ENCODE measurements around the gene LRRC3B. TPM values are rescaled to one million over a fixed set of nuclear protein-coding genes. Genes with fewer than 3 reads are reported as not detected.

The LRRC3B gene
- polyA plus RNA-seq, 1 donor from 2014 or later = 56.4 TPM

- TF ChIP-seq SMC3 (conservative IDR thresholded peaks at IDR 0.05; ENCODE audit: poor library complexity) = no peak
- no peak for TF ChIP-seq EZH2 (IDR thresholded peaks at IDR 0.05; ENCODE audit: borderline replicate concordance, insufficient read depth, low read length, poor library complexity, severe bottlenecking)
- peak; percentile 20 for TF ChIP-seq RAD21 (conservative IDR thresholded peaks at IDR 0.05)
- TF ChIP-seq REST (IDR thresholded peaks at IDR 0.05; ENCODE audit: borderline replicate concordance) = no peak
- peak overlapping the region; percentile 80 for H3K9ac ChIP-seq (ENCODE audit: low read length)
- peaks cover 20% of the 10 kb centered on the region for H3K27me3 ChIP-seq (ENCODE audit: insufficient read depth, low read depth, low read length)
Measured at GRCh38 chr3:26624209-26624765, 1.7 kb downstream of the LRRC3B start.

GRCh38 chr3:26625187-26625586, 2.6 kb downstream of the LRRC3B start:
- Histone ChIP-seq H3K4me2 (ENCODE audit: low read length) (no peak overlapping the region), H3K9me3 (ENCODE audit: low read length) (no peaks in the 10 kb centered on the region), H4K20me1 (ENCODE audit: insufficient read depth) (no peaks in the 10 kb centered on the region), H3K4me3 (ENCODE audit: low read length) (peak overlapping the region; percentile 80), H3K27me3 (ENCODE audit: insufficient read depth, low read depth, low read length) (peaks cover 20% of the 10 kb centered on the region), H3K9ac (ENCODE audit: low read length) (peak overlapping the region; percentile 80), H3K27ac (ENCODE audit: low read length) (no peak overlapping the region), H3K9me2 (ENCODE audit: insufficient read depth, low read length) (no peaks in the 10 kb centered on the region), H3F3A (ENCODE audit: insufficient read depth, low read length, poor library complexity, severe bottlenecking) (no peaks in the 10 kb centered on the region), H2AFZ (ENCODE audit: low read depth, low read length) (no peak overlapping the region), H3K79me2 (replicated peaks; ENCODE audit: insufficient read depth, low read length) (no peaks in the 10 kb centered on the region), H3K36me3 (ENCODE audit: insufficient read depth, low read length) (peaks cover 3% of the 10 kb centered on the region)
- TF ChIP-seq RAD21 (conservative IDR thresholded peaks at IDR 0.05) (no peak), EZH2 (IDR thresholded peaks at IDR 0.05; ENCODE audit: borderline replicate concordance, insufficient read depth, low read length, poor library complexity, severe bottlenecking) (no peak), SMC3 (conservative IDR thresholded peaks at IDR 0.05; ENCODE audit: poor library complexity) (no peak), CTCF (IDR thresholded peaks at IDR 0.05; ENCODE audit: poor library complexity, severe bottlenecking) (no peak), EP300 (conservative IDR thresholded peaks at IDR 0.05; ENCODE audit: poor library complexity, severe bottlenecking) (no peak)

More at GRCh38 chr3:26624209-26624765, 1.7 kb downstream of the LRRC3B start:
- H3K4me2 ChIP-seq (ENCODE audit: low read length) = peak overlapping the region; percentile 56
- peak overlapping the region; percentile 55 for H3K27ac ChIP-seq (ENCODE audit: low read length)
- H3K36me3 ChIP-seq (ENCODE audit: insufficient read depth, low read length) = peaks cover 3% of the 10 kb centered on the region
- H3K9me2 ChIP-seq (ENCODE audit: insufficient read depth, low read length) = no peaks in the 10 kb centered on the region
- H3K9me3 ChIP-seq (ENCODE audit: low read length) = no peaks in the 10 kb centered on the region
- H2AFZ ChIP-seq (ENCODE audit: low read depth, low read length) = no peak overlapping the region
- no peaks in the 10 kb centered on the region for H4K20me1 ChIP-seq (ENCODE audit: insufficient read depth)
- H3K4me3 ChIP-seq (ENCODE audit: low read length) = peak overlapping the region; percentile 80
- no peaks in the 10 kb centered on the region for H3K79me2 ChIP-seq (replicated peaks; ENCODE audit: insufficient read depth, low read length)
- H3F3A ChIP-seq (ENCODE audit: insufficient read depth, low read length, poor library complexity, severe bottlenecking) = no peaks in the 10 kb centered on the region

GRCh38 chr3:26627080-26627479, 4.5 kb downstream of the LRRC3B start:
- Histone ChIP-seq H3K79me2 (replicated peaks; ENCODE audit: insufficient read depth, low read length) (no peaks in the 10 kb centered on the region), H3F3A (ENCODE audit: insufficient read depth, low read length, poor library complexity, severe bottlenecking) (no peaks in the 10 kb centered on the region), H3K27me3 (ENCODE audit: insufficient read depth, low read depth, low read length) (peaks cover 14% of the 10 kb centered on the region), H4K20me1 (ENCODE audit: insufficient read depth) (no peaks in the 10 kb centered on the region), H3K36me3 (ENCODE audit: insufficient read depth, low read length) (peaks cover 3% of the 10 kb centered on the region), H3K4me3 (ENCODE audit: low read length) (peak overlapping the region; percentile 80), H3K9me2 (ENCODE audit: insufficient read depth, low read length) (no peaks in the 10 kb centered on the region), H3K9ac (ENCODE audit: low read length) (no peak overlapping the region), H3K27ac (ENCODE audit: low read length) (no peak overlapping the region), H3K4me2 (ENCODE audit: low read length) (no peak overlapping the region), H2AFZ (ENCODE audit: low read depth, low read length) (no peak overlapping the region), H3K9me3 (ENCODE audit: low read length) (no peaks in the 10 kb centered on the region)
- TF ChIP-seq POLR2AphosphoS5 (IDR thresholded peaks at IDR 0.05) (no peak), CTCF (IDR thresholded peaks at IDR 0.05; ENCODE audit: poor library complexity, severe bottlenecking) (no peak)

Measured in neural cell (in vitro differentiated cells).